Activated CD4-positive, alpha-beta T cell treated with anti-CD3 and anti-CD28 coated beads for 36 hours (primary cell): ENCODE results near the gene CD300LF. TPM values are rescaled to one million over a fixed set of nuclear protein-coding genes. Genes with fewer than 3 reads are reported as not detected.

ENCODE experiments used
- ATAC-seq: fragments of 200-7000 bp; cut with Tn5 transposase; one replicate; pipeline ENCODE4 v1.10.0; 2021; ENCODE audit warnings: mild to moderate bottlenecking, moderate library complexity
- CTCF ChIA-PET: fragments of 350-600 bp; sonication (Branson Sonifier 250); formaldehyde crosslinking; loops from one replicate; lab custom pipeline; 2021; ENCODE audit warnings: antibody characterized with exemption; lab: Charles Lee
- POLR2A ChIA-PET: fragments of 350-600 bp; sonication (Branson Sonifier 250); formaldehyde crosslinking; loops from one replicate; lab custom pipeline; 2021; ENCODE audit warnings: antibody characterized with exemption, inconsistent platforms; lab: Charles Lee
- DNase-seq: peaks from one replicate; pipeline ENCODE4 v3.0.0-alpha.2; 2020
- H3K27ac Mint-ChIP-seq: one replicate; pipeline ENCODE4 v1.8.0; 2021; ENCODE audit warnings: mixed read lengths
- H3K27me3 Mint-ChIP-seq: one replicate; pipeline ENCODE4 v1.8.0; 2021; ENCODE audit warnings: mixed read lengths
- H3K36me3 Mint-ChIP-seq: one replicate; pipeline ENCODE4 v1.8.0; 2021; ENCODE audit warnings: low read depth, mixed read lengths
- H3K4me1 Mint-ChIP-seq: one replicate; pipeline ENCODE4 v1.8.0; 2021; ENCODE audit warnings: mixed read lengths
- H3K4me3 Mint-ChIP-seq: one replicate; pipeline ENCODE4 v1.8.0; 2021; ENCODE audit warnings: mild to moderate bottlenecking, moderate library complexity, mixed read lengths
- H3K9me3 Mint-ChIP-seq: one replicate; pipeline ENCODE4 v1.8.0; 2021; ENCODE audit warnings: low read depth, mixed read lengths
- intact Hi-C, 2 experiments: fragments of 100-400 bp; cut with DNase I in 1 of 2; cut with micrococcal nuclease in 1 of 2; formaldehyde crosslinking; loops; one replicate each; pipeline versions ENCODE4 v1.14.2 to v1.15.1; 2022 to 2024; cut with DNase I, micrococcal nuclease
- total RNA-seq, 2 experiments: library from RNA; stranded (reverse); gene quantifications; one replicate each; pipeline ENCODE4 v1.2.3, GENCODE V29; 2021

Gene CD300LF
- total RNA-seq, 2 experiments from 2014 or later, result not detected

GRCh38 chr17:74712301-74712700 is 422 bp downstream of the CD300LF start:
- intact Hi-C loops, result no loop called here
- H3K4me3 Mint-ChIP-seq, result no peak overlapping the region
- CTCF ChIA-PET, result no interaction called here
- no peak overlapping the region for H3K27ac Mint-ChIP-seq
- no peaks in the 10 kb centered on the region for H3K9me3 Mint-ChIP-seq
- peaks cover 6% of the 10 kb centered on the region for H3K4me1 Mint-ChIP-seq
- no peak for DNase-seq
- no peaks in the 10 kb centered on the region for H3K36me3 Mint-ChIP-seq
- no peak for ATAC-seq
- POLR2A ChIA-PET, result no interaction called here
- H3K27me3 Mint-ChIP-seq, result peaks cover 2% of the 10 kb centered on the region

- intact Hi-C loops, result no loop called here
- no peak overlapping the region for H3K4me3 Mint-ChIP-seq
- ATAC-seq, result no peak
Measured at GRCh38 chr17:74711058-74711824, 1.5 kb downstream of the CD300LF start.

GRCh38 chr17:74704544-74704943 is 8.2 kb downstream of the CD300LF start:
- POLR2A ChIA-PET, result no interaction called here
- H3K27me3 Mint-ChIP-seq, result peaks cover 2% of the 10 kb centered on the region
- H3K36me3 Mint-ChIP-seq, result no peaks in the 10 kb centered on the region
- intact Hi-C loops, result no loop called here
- CTCF ChIA-PET, result interaction anchor here (0.9 kb wide), 1 partner anchor 161 kb away, joined by 4 read pairs; no protein-coding TSS in a partner anchor
- H3K9me3 Mint-ChIP-seq, result no peaks in the 10 kb centered on the region
- no peak overlapping the region for H3K4me3 Mint-ChIP-seq
- H3K27ac Mint-ChIP-seq, result no peak overlapping the region
- DNase-seq (no peak), ATAC-seq (no peak)
- no peaks in the 10 kb centered on the region for H3K4me1 Mint-ChIP-seq

More at GRCh38 chr17:74711058-74711824, 1.5 kb downstream of the CD300LF start:
- no peak for DNase-seq
- Mint-ChIP-seq H3K4me1 (peaks cover 6% of the 10 kb centered on the region), H3K27ac (no peak overlapping the region), H3K27me3 (peaks cover 2% of the 10 kb centered on the region), H3K9me3 (no peaks in the 10 kb centered on the region), H3K36me3 (no peaks in the 10 kb centered on the region)
- ChIA-PET CTCF (interaction anchor here (1.0 kb wide), 1 partner anchor 54 kb away, joined by 5 read pairs; no protein-coding TSS in a partner anchor), POLR2A (no interaction called here)

GRCh38 chr17:74703311-74703710 is 9.4 kb downstream of the CD300LF start:
- no peak overlapping the region for H3K4me3 Mint-ChIP-seq
- ChIA-PET POLR2A (interaction anchor here (0.6 kb wide), 1 partner anchor 198 kb away, joined by 4 read pairs; no protein-coding TSS in a partner anchor), CTCF (interaction anchor here (1.1 kb wide), 1 partner anchor 46 kb away, joined by 5 read pairs; no protein-coding TSS in a partner anchor)
- peaks cover 2% of the 10 kb centered on the region for H3K27me3 Mint-ChIP-seq
- no peaks in the 10 kb centered on the region for H3K4me1 Mint-ChIP-seq
- no peaks in the 10 kb centered on the region for H3K36me3 Mint-ChIP-seq
- intact Hi-C loops, result no loop called here
- no peak for ATAC-seq
- H3K9me3 Mint-ChIP-seq, result no peaks in the 10 kb centered on the region
- H3K27ac Mint-ChIP-seq, result no peak overlapping the region
- DNase-seq, result no peak

- ChIA-PET CTCF (interaction anchor here (0.5 to 1.1 kb wide), 2 partner anchors 45 to 106 kb away, joined by 3 to 5 read pairs; no protein-coding TSS in a partner anchor), POLR2A (no interaction called here)
- Mint-ChIP-seq H3K27me3 (peaks cover 2% of the 10 kb centered on the region), H3K4me1 (no peaks in the 10 kb centered on the region), H3K9me3 (no peaks in the 10 kb centered on the region), H3K36me3 (no peaks in the 10 kb centered on the region), H3K4me3 (no peak overlapping the region), H3K27ac (no peak overlapping the region)
- DNase-seq, result no peak
- intact Hi-C loops, result no loop called here
- no peak for ATAC-seq
Measured at GRCh38 chr17:74702116-74702871, 10.4 kb downstream of the CD300LF start.

GRCh38 chr17:74699236-74699635 is 13.5 kb downstream of the CD300LF start:
- ChIA-PET CTCF (no interaction called here), POLR2A (no interaction called here)
- Mint-ChIP-seq H3K36me3 (no peaks in the 10 kb centered on the region), H3K27ac (no peak overlapping the region), H3K4me3 (no peak overlapping the region), H3K4me1 (no peaks in the 10 kb centered on the region), H3K27me3 (peaks cover 2% of the 10 kb centered on the region), H3K9me3 (no peaks in the 10 kb centered on the region)
- intact Hi-C loops, result no loop called here
- DNase-seq, result no peak
- ATAC-seq, result no peak

- Mint-ChIP-seq H3K27ac (no peak overlapping the region), H3K4me1 (no peaks in the 10 kb centered on the region), H3K36me3 (no peaks in the 10 kb centered on the region), H3K27me3 (peaks cover 2% of the 10 kb centered on the region), H3K4me3 (no peak overlapping the region), H3K9me3 (no peaks in the 10 kb centered on the region)
- intact Hi-C loops, result no loop called here
- DNase-seq (no peak), ATAC-seq (no peak)
- ChIA-PET POLR2A (no interaction called here), CTCF (no interaction called here)
Measured at GRCh38 chr17:74698069-74698468, 14.7 kb downstream of the CD300LF start.

GRCh38 chr17:74697515-74697914 is 15.2 kb downstream of the CD300LF start:
- Mint-ChIP-seq H3K9me3 (no peaks in the 10 kb centered on the region), H3K4me3 (no peak overlapping the region), H3K36me3 (no peaks in the 10 kb centered on the region), H3K27me3 (peaks cover 2% of the 10 kb centered on the region), H3K4me1 (no peaks in the 10 kb centered on the region), H3K27ac (no peak overlapping the region)
- ATAC-seq (no peak), DNase-seq (no peak)
- intact Hi-C loops, result no loop called here
- ChIA-PET POLR2A (interaction anchor here (0.6 kb wide), 1 partner anchor 144 kb away, joined by 3 read pairs; no protein-coding TSS in a partner anchor), CTCF (no interaction called here)

GRCh38 chr17:74695629-74696028 is 17.1 kb downstream of the CD300LF start:
- Mint-ChIP-seq H3K9me3 (no peaks in the 10 kb centered on the region), H3K27me3 (peaks cover 2% of the 10 kb centered on the region), H3K27ac (no peak overlapping the region), H3K4me3 (no peak overlapping the region), H3K4me1 (no peaks in the 10 kb centered on the region), H3K36me3 (no peaks in the 10 kb centered on the region)
- ChIA-PET POLR2A (no interaction called here), CTCF (no interaction called here)
- DNase-seq (no peak), ATAC-seq (no peak)
- intact Hi-C loops, result no loop called here

- H3K9me3 Mint-ChIP-seq, result no peaks in the 10 kb centered on the region
- DNase-seq (no peak), ATAC-seq (no peak)
- intact Hi-C loops, result no loop called here
- POLR2A ChIA-PET, result no interaction called here
- no peak overlapping the region for H3K4me3 Mint-ChIP-seq
- H3K36me3 Mint-ChIP-seq, result no peaks in the 10 kb centered on the region
- no peaks in the 10 kb centered on the region for H3K4me1 Mint-ChIP-seq
- H3K27me3 Mint-ChIP-seq, result no peaks in the 10 kb centered on the region
- no peak overlapping the region for H3K27ac Mint-ChIP-seq
- CTCF ChIA-PET, result no interaction called here
Measured at GRCh38 chr17:74694081-74694480, 18.6 kb downstream of the CD300LF start.

GRCh38 chr17:74691151-74691550 is 21.6 kb downstream of the CD300LF start:
- H3K36me3 Mint-ChIP-seq, result no peaks in the 10 kb centered on the region
- no peak overlapping the region for H3K4me3 Mint-ChIP-seq
- no peak for ATAC-seq
- no peak for DNase-seq
- no peaks in the 10 kb centered on the region for H3K27me3 Mint-ChIP-seq
- CTCF ChIA-PET, result no interaction called here
- intact Hi-C loops, result no loop called here
- H3K4me1 Mint-ChIP-seq, result peaks cover 4% of the 10 kb centered on the region
- no peaks in the 10 kb centered on the region for H3K9me3 Mint-ChIP-seq
- POLR2A ChIA-PET, result no interaction called here
- H3K27ac Mint-ChIP-seq, result no peak overlapping the region
